OCI-LY7 (cell line): ENCODE results near the gene KCNMA1. TPM values are rescaled to one million over a fixed set of nuclear protein-coding genes. Genes with fewer than 3 reads are reported as not detected.

Experiments used
- BruUV-seq: library from RNA; stranded (reverse); fragments of 400-500 nt; replicated peaks from 2 replicates; lab custom pipeline; 2021; lab: Mats Ljungman, UMichigan
- CTCF ChIA-PET: fragments of 300-600 bp; sonication (Branson Sonifier 250); formaldehyde crosslinking; loops from one replicate; lab custom pipeline; 2022; ENCODE audit warnings: antibody characterized with exemption; ENCODE audit not compliant: unreplicated experiment; lab: Charles Lee
- POLR2A ChIA-PET: fragments of 300-600 bp; sonication (Branson Sonifier 250); formaldehyde crosslinking; loops from one replicate; lab custom pipeline; 2022; ENCODE audit warnings: antibody characterized with exemption; lab: Charles Lee
- DNase-seq: peaks from one replicate; pipeline ENCODE4 v3.0.0-alpha.2; 2015; ENCODE audit warnings: low spot score
- H2AFZ ChIP-seq: fragments of 200-600 bp; sonication (generic), shearing (Covaris generic); 2 replicates; pipeline ENCODE4 v1.6.1; 2014; ENCODE audit warnings: mild to moderate bottlenecking, antibody characterized with exemption, low read length, moderate library complexity
- H3K27ac ChIP-seq: fragments of 200-600 bp; sonication (generic); 2 replicates; pipeline ENCODE4 v1.5.1; 2014; ENCODE audit warnings: mixed run types, low read depth, mild to moderate bottlenecking, moderate library complexity, low read length, inconsistent platforms; ENCODE audit not compliant: poor library complexity, severe bottlenecking
- H3K36me3 ChIP-seq: fragments of 200-600 bp; sonication (generic); 2 replicates; pipeline ENCODE4 v1.6.1; 2014; ENCODE audit warnings: mild to moderate bottlenecking, antibody characterized with exemption, low read length, moderate library complexity, mixed read lengths; ENCODE audit not compliant: insufficient read depth
- H3K4me1 ChIP-seq: fragments of 200-600 bp; sonication (generic); 2 replicates; pipeline ENCODE4 v1.5.1; 2014; ENCODE audit warnings: mild to moderate bottlenecking, low read length; ENCODE audit not compliant: insufficient read depth, poor library complexity, severe bottlenecking
- H3K4me2 ChIP-seq: fragments of 200-600 bp; sonication (generic); 2 replicates; pipeline ENCODE4 v1.6.1; 2014; ENCODE audit warnings: mild to moderate bottlenecking, low read length
- H3K4me3 ChIP-seq: fragments of 200-600 bp; sonication (generic); 2 replicates; pipeline ENCODE4 v1.5.1; 2014; ENCODE audit warnings: mild to moderate bottlenecking, low read depth, low read length; ENCODE audit not compliant: poor library complexity, severe bottlenecking
- H3K79me2 ChIP-seq: fragments of 200-600 bp; sonication (generic); 2 replicates; pipeline ENCODE4 v1.6.1; 2016; ENCODE audit warnings: low read depth, mild to moderate bottlenecking, low read length, moderate library complexity, mixed read lengths; ENCODE audit not compliant: insufficient read depth
- H3K9me2 ChIP-seq: fragments of 200-600 bp; sonication (generic); 2 replicates; pipeline ENCODE4 v1.6.1; 2016; ENCODE audit warnings: mild to moderate bottlenecking, low read length, mixed read lengths; ENCODE audit not compliant: insufficient read depth
- H3K9me3 ChIP-seq: fragments of 200-600 bp; sonication (generic); 2 replicates; pipeline ENCODE4 v1.6.1; 2014; ENCODE audit warnings: mild to moderate bottlenecking, mixed run types, low read length, mixed read lengths
- H4K20me1 ChIP-seq: fragments of 200-600 bp; sonication (generic); 2 replicates; pipeline ENCODE4 v1.6.1; 2014; ENCODE audit warnings: mild to moderate bottlenecking, antibody characterized with exemption, low read length, moderate library complexity, mixed read lengths; ENCODE audit not compliant: insufficient read depth
- CTCF ChIP-seq: fragments of 200-600 bp; sonication (generic); conservative IDR thresholded peaks from 2 replicates; pipeline ENCODE4 v1.5.1; 2014; ENCODE audit warnings: mild to moderate bottlenecking, antibody characterized with exemption, low read length, moderate library complexity, mixed read lengths
- EZH2phosphoT487 ChIP-seq: fragments of 200-600 bp; sonication (generic); IDR thresholded peaks from 2 replicates; pipeline ENCODE4 v1.6.1; 2018; ENCODE audit warnings: low read depth, borderline replicate concordance, mild to moderate bottlenecking, mixed run types, antibody characterized with exemption, low read length, moderate library complexity, mixed read lengths
- intact Hi-C: fragments of 100-400 bp; cut with micrococcal nuclease; formaldehyde crosslinking; loops from one replicate; pipeline ENCODE4 v1.10.0; 2022; ENCODE audit not compliant: unreplicated experiment
- total RNA-seq, 2 experiments: library from RNA; depleted of rRNA in 1 of 2; stranded (reverse); fragments of >200 nt in 1 of 2; shearing (Covaris generic) in 1 of 2; gene quantifications; 2 replicates each; pipeline ENCODE4 v1.2.3, GENCODE V29; 2014 to 2022

Gene KCNMA1
- total RNA-seq, 2 experiments from 2014 or later = not detected

DNA sequence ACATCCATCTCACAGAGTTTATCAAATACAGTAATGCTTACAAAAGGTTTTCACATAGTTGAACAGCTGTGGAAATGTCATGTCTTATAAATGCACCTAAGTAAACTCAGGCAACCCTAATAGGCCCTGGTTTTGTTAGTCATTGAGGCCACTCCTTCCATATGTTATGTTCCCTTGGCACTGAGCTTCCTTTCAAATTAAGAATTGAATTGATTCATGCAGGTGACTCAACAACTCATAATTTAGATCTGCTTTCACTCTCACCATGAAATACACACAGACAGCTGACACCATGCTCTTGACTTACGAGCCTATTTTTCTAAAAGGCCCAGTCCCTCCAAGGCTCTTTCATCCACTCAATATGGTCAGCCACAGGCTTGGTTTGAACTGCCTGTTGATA is 476.9 kb downstream of the KCNMA1 start:
- no peak overlapping the region for H3K27ac ChIP-seq
- no peaks in the 10 kb centered on the region for H4K20me1 ChIP-seq
- no peak for TF ChIP-seq EZH2phosphoT487
- TF ChIP-seq CTCF = no peak
- no peaks in the 10 kb centered on the region for H3K36me3 ChIP-seq
- no TSS peak for BruUV-seq
- H2AFZ ChIP-seq = no peak overlapping the region
- no peak for DNase-seq
- intact Hi-C loops = no loop called here
- no peak overlapping the region for H3K4me3 ChIP-seq
- H3K9me3 ChIP-seq = no peaks in the 10 kb centered on the region
- CTCF ChIA-PET = no interaction called here
- POLR2A ChIA-PET = no interaction called here
- H3K4me1 ChIP-seq = no peaks in the 10 kb centered on the region
- H3K4me2 ChIP-seq = no peak overlapping the region
- H3K9me2 ChIP-seq = no peaks in the 10 kb centered on the region
- no peaks in the 10 kb centered on the region for H3K79me2 ChIP-seq

DNA sequence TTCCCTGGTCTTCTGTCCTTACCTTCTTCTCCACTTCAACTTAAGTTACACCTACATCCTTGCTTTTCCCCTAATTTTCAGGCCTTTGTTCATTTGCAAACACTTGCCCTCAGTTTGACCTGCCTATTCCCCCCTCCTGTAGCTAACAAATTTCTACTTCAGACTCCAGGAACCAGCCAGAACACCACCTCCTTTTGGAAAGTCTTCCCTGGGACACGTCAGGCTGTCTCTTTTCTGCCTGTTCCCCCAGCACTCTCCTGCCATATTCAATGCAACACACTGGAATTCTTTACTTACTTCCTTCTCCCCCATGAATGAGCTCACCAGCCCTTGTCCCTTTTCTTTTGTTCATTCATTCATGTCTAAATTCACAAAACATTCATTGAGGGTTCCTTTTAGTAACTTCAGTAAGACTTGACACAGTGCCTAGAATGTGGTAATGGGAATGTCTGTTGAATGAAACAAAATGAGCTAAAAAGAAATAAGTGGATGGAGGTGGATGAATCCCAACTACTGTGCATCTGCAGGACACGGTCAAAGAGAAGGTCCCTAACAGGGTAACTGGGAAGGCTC is 478.0 kb downstream of the KCNMA1 start:
- Histone ChIP-seq H3K4me2 (no peak overlapping the region), H3K27ac (no peak overlapping the region), H2AFZ (no peak overlapping the region), H3K36me3 (no peaks in the 10 kb centered on the region), H4K20me1 (no peaks in the 10 kb centered on the region), H3K9me2 (no peaks in the 10 kb centered on the region), H3K79me2 (no peaks in the 10 kb centered on the region), H3K4me1 (no peaks in the 10 kb centered on the region), H3K9me3 (no peaks in the 10 kb centered on the region), H3K4me3 (no peak overlapping the region)
- POLR2A ChIA-PET = interaction anchor here (0.9 kb wide), 1 partner anchor 20 kb away, joined by 3 read pairs; no protein-coding TSS in a partner anchor
- CTCF ChIA-PET = no interaction called here
- TF ChIP-seq CTCF (no peak), EZH2phosphoT487 (no peak)
- intact Hi-C loops = no loop called here
- no TSS peak for BruUV-seq
- no peak for DNase-seq

- BruUV-seq = no TSS peak
- Histone ChIP-seq H3K36me3 (no peaks in the 10 kb centered on the region), H3K9me3 (no peaks in the 10 kb centered on the region), H3K4me2 (no peak overlapping the region), H2AFZ (no peak overlapping the region), H3K4me1 (no peaks in the 10 kb centered on the region), H3K9me2 (no peaks in the 10 kb centered on the region), H3K4me3 (no peak overlapping the region), H3K79me2 (no peaks in the 10 kb centered on the region), H3K27ac (no peak overlapping the region), H4K20me1 (no peaks in the 10 kb centered on the region)
- no peak for TF ChIP-seq EZH2phosphoT487
- no peak for TF ChIP-seq CTCF
- POLR2A ChIA-PET = interaction anchor here (0.6 kb wide), 1 partner anchor 1596 kb away, joined by 3 read pairs; no protein-coding TSS in a partner anchor
- DNase-seq = no peak
- CTCF ChIA-PET = no interaction called here
- intact Hi-C loops = no loop called here
Observed at GRCh38 chr10:77158666-77159065, 478.9 kb downstream of the KCNMA1 start.
